ENCODE measurements around the gene AHCTF1.
"Not testable (repeated sequence)": the region's sequence is repeated elsewhere in the genome, so short reads cannot be mapped to it uniquely, and the experiment has no call there.

AHCTF1 gene

GRCh38 chr1:246831543-246831942 is 100.2 kb downstream of the AHCTF1 start:
- no peak for DNase-seq

GRCh38 chr1:246828818-246829217 is 102.9 kb downstream of the AHCTF1 start:
- DNase-seq: no peak

- DNase-seq: no peak
Observed at GRCh38 chr1:246827396-246827795, 104.4 kb downstream of the AHCTF1 start.

DNA sequence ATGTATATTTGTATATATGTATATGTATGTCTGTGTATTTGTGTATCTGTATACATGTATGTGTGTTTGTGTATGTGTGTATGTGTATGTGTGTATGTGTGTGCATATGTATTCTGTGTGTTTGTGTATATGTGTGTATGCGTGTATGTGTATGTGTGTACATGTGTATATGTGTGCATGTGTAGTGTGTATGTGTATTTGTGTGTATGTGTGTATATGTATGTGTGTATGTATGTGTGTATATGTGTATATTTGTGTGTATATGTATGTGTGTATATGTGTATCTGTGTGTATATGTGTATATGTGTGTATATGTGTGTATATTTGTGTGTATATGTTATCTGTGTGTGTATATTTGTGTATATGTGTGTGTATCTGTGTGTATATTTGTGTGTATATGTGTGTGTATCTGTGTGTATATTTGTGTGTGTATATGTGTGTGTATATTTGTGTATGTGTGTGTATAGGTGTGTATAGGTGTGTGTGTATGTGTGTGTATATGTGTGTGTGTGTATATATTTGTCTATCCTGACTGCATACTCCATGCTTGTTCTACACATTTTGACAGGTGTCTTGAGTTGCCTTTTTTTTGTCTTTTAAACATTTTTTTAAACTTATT is 106.1 kb downstream of the AHCTF1 start:
- no peak for DNase-seq

DNA sequence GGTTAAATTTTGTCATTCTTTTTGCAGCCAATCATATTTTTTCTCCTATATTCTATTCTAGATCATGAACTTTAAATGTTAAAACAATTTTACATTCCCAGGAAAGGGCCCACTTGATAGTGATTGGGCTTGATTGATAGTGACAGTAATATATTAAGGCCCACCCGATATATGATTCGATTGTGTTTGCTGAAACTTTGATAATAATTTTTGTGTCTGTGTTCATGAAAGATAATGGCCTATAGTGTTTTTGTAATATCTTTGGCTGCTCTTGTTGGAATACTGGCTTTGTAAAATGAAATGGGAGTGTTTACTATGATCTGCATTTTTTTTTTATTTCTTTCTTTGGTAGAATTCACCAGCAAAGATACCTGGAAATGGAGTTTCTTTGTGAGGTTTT is 107.2 kb downstream of the AHCTF1 start:
- DNase-seq: no peak

GRCh38 chr1:246822154-246822553 is 109.6 kb downstream of the AHCTF1 start:
- DNase-seq: not testable (repeated sequence)

- DNase-seq: no peak
Observed at GRCh38 chr1:246820666-246821065, 111.1 kb downstream of the AHCTF1 start.

DNA sequence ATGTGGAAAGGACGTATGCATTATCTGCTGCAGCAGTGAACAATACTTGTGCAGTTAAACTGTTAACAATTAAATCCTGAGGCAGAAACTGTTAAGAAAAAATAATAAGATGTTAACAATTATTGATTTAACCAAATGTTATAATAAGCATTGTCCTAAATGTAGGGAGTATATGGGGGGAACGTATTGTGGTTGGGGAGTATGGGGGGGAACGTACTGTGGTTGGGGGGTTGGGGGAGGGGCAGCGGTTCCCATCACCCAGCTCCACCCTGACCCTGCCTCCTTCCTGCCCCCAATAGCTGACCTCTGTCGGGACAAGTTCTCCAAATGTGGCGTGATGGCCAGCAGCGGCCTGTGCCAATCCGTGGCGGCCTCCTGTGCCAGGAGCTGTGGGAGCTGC is 114.0 kb downstream of the AHCTF1 start:
- DNase-seq: not testable (repeated sequence)

DNA sequence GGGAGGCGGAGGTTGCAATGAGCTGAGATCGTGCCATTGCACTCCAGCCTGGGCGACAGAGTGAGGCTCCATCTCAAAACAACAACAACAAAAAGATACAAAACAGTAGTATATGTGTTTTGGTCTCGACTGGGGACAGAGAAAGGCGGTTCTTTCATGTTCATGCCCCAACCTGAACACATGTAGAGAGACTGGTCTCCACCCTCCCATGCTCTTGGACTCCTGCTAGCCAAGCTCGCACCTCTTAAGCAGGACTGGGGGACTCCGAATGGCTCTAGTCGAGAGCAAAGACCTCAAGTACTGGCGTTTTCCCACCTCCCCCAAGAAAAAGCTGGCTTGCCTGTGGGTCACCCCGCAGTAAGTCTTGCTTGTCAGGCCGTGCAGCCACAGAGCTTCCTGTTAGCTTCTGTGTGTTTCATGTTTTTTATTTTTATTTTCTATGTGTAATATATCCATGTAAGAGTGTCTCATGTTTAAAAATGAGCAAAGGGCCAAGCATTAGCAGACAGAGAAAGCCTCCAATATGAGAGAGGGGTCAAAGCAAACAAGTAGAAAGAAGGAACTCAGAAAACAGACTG is 116.0 kb downstream of the AHCTF1 start:
- no peak for DNase-seq

DNA sequence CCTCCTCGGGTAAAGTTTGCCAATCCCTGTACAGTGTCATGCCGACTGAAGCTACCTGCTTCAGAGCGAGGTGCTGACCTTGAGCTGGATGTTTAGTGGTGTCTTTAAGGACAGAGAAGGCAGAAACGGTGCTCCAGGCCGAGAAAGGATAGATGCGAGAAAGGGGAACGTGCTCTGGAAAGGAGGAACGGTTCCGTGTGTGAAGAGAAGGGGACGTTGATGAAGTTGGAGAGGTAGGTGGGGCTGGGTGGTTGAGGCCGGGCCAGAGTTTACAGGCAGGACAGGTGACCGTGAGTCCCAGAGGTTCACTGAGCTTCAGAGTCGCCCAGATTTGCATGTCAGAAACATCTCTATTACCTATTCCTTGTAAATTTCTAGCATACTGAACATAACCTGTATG is 116.9 kb downstream of the AHCTF1 start:
- DNase-seq: no peak

DNA sequence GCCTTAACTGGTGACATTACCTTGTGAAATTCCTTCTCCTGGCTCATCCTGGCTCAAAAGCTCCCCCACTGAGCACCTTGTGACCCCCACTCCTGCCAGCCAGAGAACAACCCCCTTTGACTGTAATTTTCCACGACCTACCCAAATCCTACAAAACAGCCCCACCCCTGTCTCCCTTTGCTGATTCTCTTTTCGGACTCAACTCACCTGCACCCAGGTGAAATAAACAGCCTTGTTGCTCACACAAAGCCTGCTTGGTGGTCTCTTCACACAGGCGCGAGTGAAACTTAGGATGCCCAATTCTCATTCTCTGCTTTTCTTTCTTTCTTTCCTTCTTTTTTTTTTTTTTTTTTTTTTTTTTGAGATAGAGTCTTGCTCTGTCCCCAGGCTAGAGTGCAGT is 118.4 kb downstream of the AHCTF1 start:
- DNase-seq: not testable (repeated sequence)

DNA sequence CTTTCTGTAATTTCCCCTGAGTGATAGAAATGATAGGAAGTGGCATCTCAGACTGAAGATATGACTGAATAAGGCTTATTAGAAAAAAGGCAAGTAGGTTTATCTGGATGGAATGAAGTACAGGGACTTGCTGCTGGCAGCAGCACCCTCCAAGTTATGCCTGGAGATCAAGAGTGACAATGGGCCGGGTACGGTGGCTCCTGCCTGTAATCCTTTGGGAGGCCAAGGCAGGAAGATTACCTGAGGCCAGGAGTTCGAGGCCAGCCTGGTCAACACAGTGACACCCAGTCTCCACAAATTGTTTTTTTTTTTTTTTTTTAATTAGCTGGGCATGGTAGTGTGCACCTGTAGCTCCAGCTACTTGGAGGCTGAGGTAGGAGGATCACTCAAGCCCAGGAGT is 119.8 kb downstream of the AHCTF1 start:
- no peak for DNase-seq

GRCh38 chr1:246809473-246809872 is 122.3 kb downstream of the AHCTF1 start:
- no peak for DNase-seq

DNA sequence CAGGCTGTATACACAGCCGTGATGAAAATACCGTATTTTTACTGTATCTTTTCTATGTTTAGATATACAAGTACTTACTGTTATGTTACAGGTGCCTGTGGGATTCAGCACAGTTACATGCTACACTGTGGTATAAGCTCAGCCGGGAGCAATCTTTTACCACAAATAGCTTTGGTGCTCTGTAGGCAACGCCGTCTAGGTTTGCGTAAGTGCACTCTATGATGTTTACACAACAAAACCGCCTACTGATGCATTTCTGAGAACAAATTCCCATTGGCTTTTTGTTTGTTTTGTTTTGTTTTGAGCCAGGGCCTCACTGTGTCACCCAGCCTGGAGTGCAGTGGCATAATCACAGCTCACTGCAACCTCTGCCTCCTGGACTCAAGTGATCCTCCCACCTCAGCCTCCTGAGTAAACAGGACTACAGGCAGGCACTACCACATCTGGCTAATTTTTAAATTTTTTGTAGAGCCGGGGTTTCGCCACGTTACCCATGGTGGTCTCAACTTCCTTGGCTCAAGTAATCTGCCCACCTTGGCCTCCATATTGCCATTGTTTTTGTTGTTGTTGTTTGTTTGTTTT is 126.5 kb downstream of the AHCTF1 start:
- no peak for DNase-seq

GRCh38 chr1:246803883-246804282 is 127.9 kb downstream of the AHCTF1 start:
- no peak for DNase-seq

- DNase-seq: no peak
Observed at GRCh38 chr1:246803373-246803772, 128.4 kb downstream of the AHCTF1 start.

GRCh38 chr1:246801241-246802020 is 130.3 kb downstream of the AHCTF1 start:
- DNase-seq: no peak

DNA sequence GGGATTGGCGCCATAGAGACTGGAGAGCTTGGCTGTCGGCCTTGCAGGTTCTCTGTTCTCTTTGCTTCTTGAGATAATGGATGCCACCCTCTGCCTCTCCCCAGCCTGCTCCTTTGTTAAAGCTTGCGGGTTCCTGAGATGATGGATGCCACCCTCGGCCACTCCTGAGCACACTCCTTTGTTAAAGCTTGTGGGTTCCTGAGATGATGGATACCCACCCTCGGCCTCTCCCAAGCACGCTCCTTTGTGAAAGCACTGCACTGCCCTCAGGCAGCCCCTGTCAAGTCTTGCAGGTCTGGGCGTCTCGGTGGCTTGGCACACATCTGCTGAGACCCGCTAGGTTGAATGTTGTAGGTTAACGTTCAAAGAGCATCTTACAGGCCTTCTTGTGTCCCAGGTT is 131.0 kb downstream of the AHCTF1 start:
- no peak for DNase-seq

DNA sequence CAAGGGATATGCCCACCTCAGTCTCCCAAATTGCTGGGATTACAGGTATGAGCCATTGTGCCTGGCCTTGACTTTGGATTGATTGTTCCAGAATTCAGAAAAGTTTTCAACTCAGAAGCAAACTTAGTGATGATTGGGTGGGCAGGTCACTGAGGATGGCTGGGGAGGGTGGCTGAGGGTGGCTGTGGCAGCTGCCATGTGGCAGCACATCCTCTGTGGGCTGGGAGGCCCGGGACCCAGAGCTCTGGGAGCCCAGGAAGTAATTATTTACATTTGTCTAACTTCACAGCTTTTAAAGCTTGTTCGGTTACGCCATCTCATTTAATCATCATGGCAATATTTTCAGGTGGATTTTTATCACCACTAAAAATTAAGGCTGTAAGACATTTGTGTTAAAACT is 131.4 kb downstream of the AHCTF1 start:
- no peak for DNase-seq

DNA sequence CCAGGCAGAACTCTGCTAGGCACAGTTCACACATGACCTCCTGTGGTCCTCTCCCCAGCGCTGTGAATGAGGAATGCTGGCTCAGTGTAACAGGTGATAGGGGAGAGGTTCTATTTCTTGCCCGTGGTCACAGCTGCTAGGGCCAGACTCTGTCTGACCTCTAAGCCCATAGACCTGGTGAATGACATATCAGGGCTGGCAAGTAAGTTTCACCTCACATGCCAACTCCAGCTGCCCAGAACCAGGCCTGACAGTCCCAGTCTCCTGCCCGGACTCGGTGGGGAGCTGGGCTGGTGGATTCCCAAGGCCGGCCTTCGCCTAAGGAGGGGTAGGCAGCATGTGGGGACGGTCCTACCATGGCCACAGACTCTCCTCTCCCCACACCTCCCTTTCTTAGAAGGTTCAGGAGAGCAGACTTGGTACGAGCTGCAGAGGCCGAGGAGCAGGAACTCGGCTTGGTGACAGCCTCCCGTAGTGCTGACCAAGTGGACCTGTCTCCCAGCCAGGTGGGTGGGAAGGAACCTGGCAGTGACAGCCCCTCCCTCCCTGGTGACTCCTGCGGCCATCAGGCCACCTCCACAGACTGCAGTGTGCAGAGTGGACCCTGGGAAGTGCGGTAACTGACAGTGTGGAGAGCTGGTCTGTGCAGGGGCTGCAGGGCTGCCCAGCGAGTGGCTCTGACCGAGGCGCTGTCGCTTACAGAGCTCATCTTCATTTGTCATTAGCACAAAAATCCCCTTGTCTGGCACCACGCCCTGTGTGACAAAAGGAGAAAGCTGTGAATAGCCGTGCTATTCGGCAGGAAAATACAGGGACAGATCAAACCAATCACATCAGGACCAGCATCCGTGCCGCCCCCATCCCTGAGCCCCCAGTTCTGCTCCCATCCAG is 132.9 kb downstream of the AHCTF1 start:
- no peak for DNase-seq

DNA sequence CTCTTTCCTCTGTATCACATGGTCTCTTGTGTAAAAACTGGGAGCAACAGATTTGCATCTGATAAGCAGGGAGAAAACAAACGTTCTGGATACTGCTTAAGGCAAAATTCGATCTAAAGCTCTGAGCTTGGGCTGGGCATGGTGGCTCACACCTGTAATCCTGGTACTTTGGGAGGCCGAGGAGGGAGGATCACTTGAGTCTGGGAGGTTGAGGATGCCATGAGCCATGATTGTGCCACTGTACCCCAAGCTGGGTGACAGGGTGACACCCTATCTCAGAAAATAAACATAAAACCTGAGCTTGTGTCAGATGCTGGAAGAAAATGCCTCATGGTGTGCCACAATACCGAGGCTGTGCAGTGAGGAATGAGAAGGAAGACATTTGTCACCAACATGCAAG is 133.6 kb downstream of the AHCTF1 start:
- DNase-seq: no peak

GRCh38 chr1:246797597-246797996 is 134.2 kb downstream of the AHCTF1 start:
- no peak for DNase-seq

GRCh38 chr1:246797157-246797556 is 134.6 kb downstream of the AHCTF1 start:
- DNase-seq: no peak

Measured in T-helper 1 cell (primary cell).